ENCODE results near the gene FGF18. TPM values are rescaled to one million over a fixed set of nuclear protein-coding genes. Genes with fewer than 3 reads are reported as not detected.

The FGF18 gene
- total and polyA plus RNA-seq, 12 donors, result 0.14 to 1.5 (median 0.30) TPM

- Histone ChIP-seq H3K36me3 (replicated peaks in 1 of 2) (no peaks in the 10 kb centered on the region), H3K4me1 (replicated peaks in 1 of 2) (no peaks in the 10 kb centered on the region), H3K9me3 (replicated peaks in 1 of 3) (no peaks in the 10 kb centered on the region), H3K4me3 (no peak overlapping the region), H3K27ac (no peak overlapping the region), H3K27me3 (no peaks in the 10 kb centered on the region)
- intact Hi-C loops (cut with DNase I), result loop anchor here (10.0 kb wide), 3 partner anchors 195 to 465 kb away; no protein-coding TSS in a partner anchor
- no peak for TF ChIP-seq POLR2A (IDR thresholded peaks at IDR 0.05)
- TF ChIP-seq CTCF (IDR thresholded peaks at IDR 0.05), result no peak
- DNase-seq, result no peak
- 82 to 100% (median 88%) methylated on average over 3 to 4 of the region's 4 CpGs for WGBS, 4 donors
Observed at GRCh38 chr5:171429543-171429910, 10.1 kb downstream of the FGF18 start.

GRCh38 chr5:171431251-171431777 lies 11.9 kb downstream of the FGF18 start:
- no peak for DNase-seq
- 86 to 95% (median 89%) methylated on average over 6 to 7 of the region's 7 CpGs for WGBS, 4 donors

GRCh38 chr5:171432076-171432475 lies 12.6 kb downstream of the FGF18 start:
- intact Hi-C loops (cut with DNase I), result no loop called here
- H3K4me3 ChIP-seq, result no peak overlapping the region
- TF ChIP-seq POLR2A (IDR thresholded peaks at IDR 0.05), result no peak
- TF ChIP-seq CTCF (IDR thresholded peaks at IDR 0.05), result no peak
- H3K27me3 ChIP-seq, result no peaks in the 10 kb centered on the region
- H3K36me3 ChIP-seq (replicated peaks in 1 of 2), result no peaks in the 10 kb centered on the region
- no peaks in the 10 kb centered on the region for H3K4me1 ChIP-seq (replicated peaks in 1 of 2)
- H3K27ac ChIP-seq, result no peak overlapping the region
- no peak for DNase-seq
- WGBS, 4 donors, result 58 to 78% (median 66%) methylated on average over 8 of the region's 8 CpGs
- no peaks in the 10 kb centered on the region for H3K9me3 ChIP-seq (replicated peaks in 1 of 3)

More at GRCh38 chr5:171431251-171431777, 11.9 kb downstream of the FGF18 start:
- H3K4me1 ChIP-seq (replicated peaks in 1 of 2), result no peaks in the 10 kb centered on the region
- no peak overlapping the region for H3K4me3 ChIP-seq
- no peak overlapping the region for H3K27ac ChIP-seq
- H3K9me3 ChIP-seq (replicated peaks in 1 of 3), result no peaks in the 10 kb centered on the region
- TF ChIP-seq CTCF (IDR thresholded peaks at IDR 0.05) (no peak), POLR2A (IDR thresholded peaks at IDR 0.05) (no peak)
- intact Hi-C loops (cut with DNase I), result no loop called here
- H3K27me3 ChIP-seq, result no peaks in the 10 kb centered on the region
- H3K36me3 ChIP-seq (replicated peaks in 1 of 2), result no peaks in the 10 kb centered on the region

- no peaks in the 10 kb centered on the region for H3K36me3 ChIP-seq (replicated peaks in 1 of 2)
- H3K9me3 ChIP-seq (replicated peaks in 1 of 3), result no peaks in the 10 kb centered on the region
- intact Hi-C loops (cut with DNase I), result no loop called here
- H3K27ac ChIP-seq, result no peak overlapping the region
- no peak overlapping the region for H3K4me3 ChIP-seq
- 87 to 96% (median 88%) methylated on average over 12 to 16 of the region's 16 CpGs for WGBS, 4 donors
- DNase-seq, result no peak
- H3K27me3 ChIP-seq, result no peaks in the 10 kb centered on the region
- TF ChIP-seq CTCF (IDR thresholded peaks at IDR 0.05) (no peak), POLR2A (IDR thresholded peaks at IDR 0.05) (no peak)
- no peaks in the 10 kb centered on the region for H3K4me1 ChIP-seq (replicated peaks in 1 of 2)
Observed at GRCh38 chr5:171432583-171433351, 13.3 kb downstream of the FGF18 start.
